ENCODE results near the gene NDUFS6.

The NDUFS6 gene

GRCh38 chr5:1850324-1851154 lies 49.3 kb downstream of the NDUFS6 start:
- H3K79me2 ChIP-seq (ENCODE audit: control insufficient read depth, insufficient read depth, low read length) = no peaks in the 10 kb centered on the region
- no peak overlapping the region for H2BK5ac ChIP-seq (ENCODE audit: low read length)
- WGBS (ENCODE audit: extremely low coverage, insufficient coverage, low lambda C conversion rate) = no CpG with 5 or more reads among the region's 29 CpGs
- no peak overlapping the region for H3K9ac ChIP-seq (ENCODE audit: low read length)
- H3K36me3 ChIP-seq (ENCODE audit: control insufficient read depth, insufficient read depth, low read length) = no peaks in the 10 kb centered on the region
- no peak overlapping the region for H3K4me2 ChIP-seq (ENCODE audit: low read length)
- no peak overlapping the region for H3K4ac ChIP-seq (ENCODE audit: low read depth, low read length)
- DNase-seq = no peak
- H4K5ac ChIP-seq (ENCODE audit: low read length) = no peak overlapping the region
- no peak overlapping the region for H2BK120ac ChIP-seq (ENCODE audit: low read depth, low read length)
- no peak overlapping the region for H3K27ac ChIP-seq (ENCODE audit: low read depth, low read length)
- H3K23ac ChIP-seq (ENCODE audit: low read length) = no peak overlapping the region
- H3K56ac ChIP-seq (ENCODE audit: low read length) = no peak overlapping the region
- H4K8ac ChIP-seq (ENCODE audit: low read depth, low read length) = no peak overlapping the region
- no peak overlapping the region for H3K4me3 ChIP-seq (ENCODE audit: low read length)
- H3K4me1 ChIP-seq (ENCODE audit: control insufficient read depth, low read depth, low read length) = no peaks in the 10 kb centered on the region
- H2BK15ac ChIP-seq (replicated peaks; ENCODE audit: low read depth) = no peak overlapping the region
- H3K27me3 ChIP-seq (ENCODE audit: insufficient read depth, low read length, poor library complexity) = peaks cover 27% of the 10 kb centered on the region
- no peaks in the 10 kb centered on the region for H3K79me1 ChIP-seq (ENCODE audit: low read length)
- H2AK5ac ChIP-seq (ENCODE audit: low read length) = no peak overlapping the region
- H3K18ac ChIP-seq (ENCODE audit: low read length) = no peak overlapping the region

- no peak overlapping the region for H2BK120ac ChIP-seq (ENCODE audit: low read depth, low read length)
- H3K56ac ChIP-seq (ENCODE audit: low read length) = peak overlapping the region; percentile 42
- no peak overlapping the region for H3K4ac ChIP-seq (ENCODE audit: low read depth, low read length)
- no peak overlapping the region for H3K27ac ChIP-seq (ENCODE audit: low read depth, low read length)
- H3K79me1 ChIP-seq (ENCODE audit: low read length) = no peaks in the 10 kb centered on the region
- DNase-seq = no peak
- no peak overlapping the region for H3K4me3 ChIP-seq (ENCODE audit: low read length)
- WGBS (ENCODE audit: extremely low coverage, insufficient coverage, low lambda C conversion rate) = no CpG with 5 or more reads among the region's 34 CpGs
- no peak overlapping the region for H4K5ac ChIP-seq (ENCODE audit: low read length)
- no peaks in the 10 kb centered on the region for H3K36me3 ChIP-seq (ENCODE audit: control insufficient read depth, insufficient read depth, low read length)
- H4K8ac ChIP-seq (ENCODE audit: low read depth, low read length) = no peak overlapping the region
- H3K9ac ChIP-seq (ENCODE audit: low read length) = peak overlapping the region; percentile 11
- no peak overlapping the region for H3K18ac ChIP-seq (ENCODE audit: low read length)
- no peaks in the 10 kb centered on the region for H3K79me2 ChIP-seq (ENCODE audit: control insufficient read depth, insufficient read depth, low read length)
- H3K23ac ChIP-seq (ENCODE audit: low read length) = no peak overlapping the region
- no peak overlapping the region for H2AK5ac ChIP-seq (ENCODE audit: low read length)
- H2BK5ac ChIP-seq (ENCODE audit: low read length) = no peak overlapping the region
- H2BK15ac ChIP-seq (replicated peaks; ENCODE audit: low read depth) = no peak overlapping the region
- H3K4me1 ChIP-seq (ENCODE audit: control insufficient read depth, low read depth, low read length) = no peaks in the 10 kb centered on the region
- peak overlapping the region; percentile 57 for H3K4me2 ChIP-seq (ENCODE audit: low read length)
- H3K27me3 ChIP-seq (ENCODE audit: insufficient read depth, low read length, poor library complexity) = peaks cover 27% of the 10 kb centered on the region
Measured at GRCh38 chr5:1851290-1851934, 50.2 kb downstream of the NDUFS6 start.

DNA sequence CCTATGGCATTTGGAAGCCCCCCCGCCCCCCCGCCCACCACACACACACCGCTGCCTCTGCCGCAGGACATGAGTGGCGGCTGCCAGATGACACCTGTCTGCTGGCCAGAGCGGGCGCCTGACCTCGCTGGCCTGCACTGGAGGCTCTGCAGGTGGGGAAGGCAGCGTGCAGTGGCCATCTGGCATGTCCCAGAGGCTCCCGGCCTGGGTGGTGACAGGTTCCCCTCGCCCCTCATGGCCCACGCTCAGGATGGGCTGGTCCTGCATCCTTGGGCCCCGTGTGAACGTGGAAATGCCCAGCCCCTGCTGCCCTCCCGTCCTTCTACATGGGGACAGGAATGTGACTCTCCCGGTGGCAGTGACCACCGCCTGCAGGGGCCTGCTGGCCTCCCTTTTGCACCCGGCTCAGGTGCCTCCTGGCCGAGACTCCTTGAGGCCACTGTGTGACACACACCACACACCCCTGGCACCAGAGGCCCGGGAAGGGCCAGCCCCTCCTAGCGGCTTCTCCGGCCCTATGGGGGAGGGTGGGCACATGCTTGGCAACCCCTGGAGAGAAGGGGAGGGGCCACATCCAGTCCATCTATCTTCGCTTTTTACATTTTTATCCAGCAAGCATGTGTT lies 51.2 kb downstream of the NDUFS6 start:
- Histone ChIP-seq H3K23ac (ENCODE audit: low read length) (no peak overlapping the region), H2BK15ac (replicated peaks; ENCODE audit: low read depth) (no peak overlapping the region), H3K79me2 (ENCODE audit: control insufficient read depth, insufficient read depth, low read length) (no peaks in the 10 kb centered on the region), H3K4me1 (ENCODE audit: control insufficient read depth, low read depth, low read length) (no peaks in the 10 kb centered on the region), H4K5ac (ENCODE audit: low read length) (no peak overlapping the region), H3K27ac (ENCODE audit: low read depth, low read length) (no peak overlapping the region), H4K8ac (ENCODE audit: low read depth, low read length) (no peak overlapping the region), H3K9ac (ENCODE audit: low read length) (no peak overlapping the region), H3K18ac (ENCODE audit: low read length) (no peak overlapping the region), H3K4ac (ENCODE audit: low read depth, low read length) (no peak overlapping the region), H2BK120ac (ENCODE audit: low read depth, low read length) (no peak overlapping the region), H3K56ac (ENCODE audit: low read length) (no peak overlapping the region), H3K79me1 (ENCODE audit: low read length) (no peaks in the 10 kb centered on the region), H3K27me3 (ENCODE audit: insufficient read depth, low read length, poor library complexity) (peaks cover 27% of the 10 kb centered on the region), H3K36me3 (ENCODE audit: control insufficient read depth, insufficient read depth, low read length) (no peaks in the 10 kb centered on the region), H2BK5ac (ENCODE audit: low read length) (no peak overlapping the region), H2AK5ac (ENCODE audit: low read length) (no peak overlapping the region), H3K4me2 (ENCODE audit: low read length) (no peak overlapping the region), H3K4me3 (ENCODE audit: low read length) (no peak overlapping the region)
- WGBS (ENCODE audit: extremely low coverage, insufficient coverage, low lambda C conversion rate) = no CpG with 5 or more reads among the region's 23 CpGs
- no peak for DNase-seq

DNA sequence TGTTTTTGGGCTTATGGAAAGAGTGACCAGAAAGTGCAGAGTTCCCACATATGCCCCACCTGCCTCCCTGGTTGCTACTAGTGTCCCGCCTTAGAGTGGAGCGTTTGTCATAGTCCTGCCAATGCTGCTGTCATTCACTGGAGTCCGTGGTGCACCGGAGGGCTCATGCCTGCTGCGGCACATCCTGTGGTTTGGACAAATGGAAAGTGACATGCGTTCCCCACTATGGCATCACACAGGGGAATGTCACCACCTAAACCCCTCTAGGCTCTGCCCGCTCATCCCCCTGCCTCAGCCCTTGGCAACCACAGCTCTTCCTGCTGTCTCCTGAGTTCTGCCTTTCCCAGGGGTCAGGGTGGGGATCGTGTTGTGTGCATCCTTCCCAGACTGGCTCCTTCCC lies 52.3 kb downstream of the NDUFS6 start:
- no peak overlapping the region for H3K56ac ChIP-seq (ENCODE audit: low read length)
- H3K9ac ChIP-seq (ENCODE audit: low read length) = no peak overlapping the region
- no peak overlapping the region for H3K4me3 ChIP-seq (ENCODE audit: low read length)
- H3K4ac ChIP-seq (ENCODE audit: low read depth, low read length) = no peak overlapping the region
- H2BK15ac ChIP-seq (replicated peaks; ENCODE audit: low read depth) = no peak overlapping the region
- no peak overlapping the region for H3K4me2 ChIP-seq (ENCODE audit: low read length)
- no peak overlapping the region for H2BK5ac ChIP-seq (ENCODE audit: low read length)
- H3K27me3 ChIP-seq (ENCODE audit: insufficient read depth, low read length, poor library complexity) = peaks cover 27% of the 10 kb centered on the region
- no CpG with 5 or more reads among the region's 8 CpGs for WGBS (ENCODE audit: extremely low coverage, insufficient coverage, low lambda C conversion rate)
- DNase-seq = no peak
- no peaks in the 10 kb centered on the region for H3K79me2 ChIP-seq (ENCODE audit: control insufficient read depth, insufficient read depth, low read length)
- H2BK120ac ChIP-seq (ENCODE audit: low read depth, low read length) = no peak overlapping the region
- H3K79me1 ChIP-seq (ENCODE audit: low read length) = no peaks in the 10 kb centered on the region
- H3K27ac ChIP-seq (ENCODE audit: low read depth, low read length) = no peak overlapping the region
- no peak overlapping the region for H3K18ac ChIP-seq (ENCODE audit: low read length)
- H3K23ac ChIP-seq (ENCODE audit: low read length) = no peak overlapping the region
- no peak overlapping the region for H2AK5ac ChIP-seq (ENCODE audit: low read length)
- H4K5ac ChIP-seq (ENCODE audit: low read length) = no peak overlapping the region
- H3K4me1 ChIP-seq (ENCODE audit: control insufficient read depth, low read depth, low read length) = no peaks in the 10 kb centered on the region
- H4K8ac ChIP-seq (ENCODE audit: low read depth, low read length) = no peak overlapping the region
- no peaks in the 10 kb centered on the region for H3K36me3 ChIP-seq (ENCODE audit: control insufficient read depth, insufficient read depth, low read length)

DNA sequence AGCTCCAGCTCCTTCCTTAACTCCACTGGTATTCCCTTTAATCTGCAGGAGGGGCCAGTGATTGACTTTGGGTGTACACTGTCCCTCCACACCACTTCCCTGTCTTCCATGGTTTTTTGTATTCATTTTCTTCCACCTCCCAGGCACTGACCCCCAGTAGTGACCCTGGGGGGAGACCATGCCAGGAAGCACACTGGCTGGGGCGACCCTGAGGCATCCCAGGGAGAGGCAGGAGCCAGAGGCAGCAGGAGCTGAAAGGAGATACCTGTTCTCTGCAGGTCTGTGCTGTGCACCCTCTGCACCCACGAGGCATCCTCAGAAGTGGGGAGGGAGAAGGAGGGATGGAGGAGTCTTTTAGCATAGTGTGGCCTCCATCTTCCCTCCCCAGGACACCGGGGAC lies 53.9 kb downstream of the NDUFS6 start:
- Histone ChIP-seq H2BK120ac (ENCODE audit: low read depth, low read length) (no peak overlapping the region), H4K5ac (ENCODE audit: low read length) (no peak overlapping the region), H3K27ac (ENCODE audit: low read depth, low read length) (no peak overlapping the region), H3K36me3 (ENCODE audit: control insufficient read depth, insufficient read depth, low read length) (no peaks in the 10 kb centered on the region), H3K4me2 (ENCODE audit: low read length) (no peak overlapping the region), H3K79me1 (ENCODE audit: low read length) (no peaks in the 10 kb centered on the region), H3K4me3 (ENCODE audit: low read length) (no peak overlapping the region), H2BK15ac (replicated peaks; ENCODE audit: low read depth) (no peak overlapping the region), H2AK5ac (ENCODE audit: low read length) (no peak overlapping the region), H3K79me2 (ENCODE audit: control insufficient read depth, insufficient read depth, low read length) (no peaks in the 10 kb centered on the region), H3K27me3 (ENCODE audit: insufficient read depth, low read length, poor library complexity) (peaks cover 15% of the 10 kb centered on the region), H3K23ac (ENCODE audit: low read length) (no peak overlapping the region), H4K8ac (ENCODE audit: low read depth, low read length) (no peak overlapping the region), H3K18ac (ENCODE audit: low read length) (no peak overlapping the region), H3K9ac (ENCODE audit: low read length) (no peak overlapping the region), H3K4ac (ENCODE audit: low read depth, low read length) (no peak overlapping the region), H3K4me1 (ENCODE audit: control insufficient read depth, low read depth, low read length) (no peaks in the 10 kb centered on the region), H2BK5ac (ENCODE audit: low read length) (no peak overlapping the region), H3K56ac (ENCODE audit: low read length) (no peak overlapping the region)
- no peak for DNase-seq
- WGBS (ENCODE audit: extremely low coverage, insufficient coverage, low lambda C conversion rate) = no CpG with 5 or more reads among the region's 3 CpGs

Data from mesendoderm (in vitro differentiated cells).